Pulmonary artery endothelial cell (primary cell): ENCODE data around the gene AREL1. TPM values are rescaled to one million over a fixed set of nuclear protein-coding genes. Genes with fewer than 3 reads are reported as not detected.

Experiments
- DNase-seq: peaks from one replicate; pipeline ENCODE4 v3.0.0-alpha.2; 2011; ENCODE audit warnings: low read depth, low spot score
- total RNA-seq: library from RNA; depleted of rRNA; stranded (reverse); fragments of >200 nt; gene quantifications from 2 replicates; pipeline ENCODE4 v1.2.3, GENCODE V29; 2014

The AREL1 gene
- total RNA-seq, 1 donor from 2014 or later = 32.2 TPM

GRCh38 chr14:74698465-74698864, 14.4 kb downstream of the AREL1 start:
- DNase-seq = no peak

GRCh38 chr14:74697976-74698375, 14.9 kb downstream of the AREL1 start:
- DNase-seq = no peak

GRCh38 chr14:74697543-74697942, 15.3 kb downstream of the AREL1 start:
- DNase-seq = no peak

- no peak for DNase-seq
Observed at GRCh38 chr14:74697011-74697410, 15.9 kb downstream of the AREL1 start.

GRCh38 chr14:74695406-74695805, 17.5 kb downstream of the AREL1 start:
- no peak for DNase-seq

- no peak for DNase-seq
Observed at GRCh38 chr14:74693191-74693590, 19.7 kb downstream of the AREL1 start.

- no peak for DNase-seq
Observed at GRCh38 chr14:74691456-74691855, 21.4 kb downstream of the AREL1 start.

- DNase-seq = no peak
Observed at GRCh38 chr14:74685921-74686678, 26.8 kb downstream of the AREL1 start.

GRCh38 chr14:74685056-74685455, 27.8 kb downstream of the AREL1 start:
- DNase-seq = no peak

GRCh38 chr14:74684434-74684833, 28.4 kb downstream of the AREL1 start:
- DNase-seq = no peak

GRCh38 chr14:74683406-74683805, 29.5 kb downstream of the AREL1 start:
- DNase-seq = no peak

GRCh38 chr14:74682169-74682952, 30.5 kb downstream of the AREL1 start:
- no peak for DNase-seq

GRCh38 chr14:74675219-74675618, 37.7 kb downstream of the AREL1 start:
- no peak for DNase-seq

GRCh38 chr14:74673768-74674167, 39.1 kb downstream of the AREL1 start:
- no peak for DNase-seq

GRCh38 chr14:74671789-74672188, 41.1 kb downstream of the AREL1 start:
- DNase-seq = peak; percentile 73

GRCh38 chr14:74670726-74671411, 42.0 kb downstream of the AREL1 start:
- no peak for DNase-seq

GRCh38 chr14:74669846-74670245, 43.0 kb downstream of the AREL1 start:
- no peak for DNase-seq

GRCh38 chr14:74669256-74669655, 43.6 kb downstream of the AREL1 start:
- no peak for DNase-seq

- DNase-seq = peak; percentile 29
Observed at GRCh38 chr14:74667758-74668157, 45.1 kb downstream of the AREL1 start.

- DNase-seq = no peak
Observed at GRCh38 chr14:74664717-74665116, 48.2 kb downstream of the AREL1 start.

GRCh38 chr14:74663884-74664283, 49.0 kb downstream of the AREL1 start:
- DNase-seq = no peak
